ENCODE results near the gene MAFG. TPM values are rescaled to one million over a fixed set of nuclear protein-coding genes. Genes with fewer than 3 reads are reported as not detected.

The MAFG gene
- total RNA-seq, 1 experiment from 2014 or later: 10.1 TPM

DNA sequence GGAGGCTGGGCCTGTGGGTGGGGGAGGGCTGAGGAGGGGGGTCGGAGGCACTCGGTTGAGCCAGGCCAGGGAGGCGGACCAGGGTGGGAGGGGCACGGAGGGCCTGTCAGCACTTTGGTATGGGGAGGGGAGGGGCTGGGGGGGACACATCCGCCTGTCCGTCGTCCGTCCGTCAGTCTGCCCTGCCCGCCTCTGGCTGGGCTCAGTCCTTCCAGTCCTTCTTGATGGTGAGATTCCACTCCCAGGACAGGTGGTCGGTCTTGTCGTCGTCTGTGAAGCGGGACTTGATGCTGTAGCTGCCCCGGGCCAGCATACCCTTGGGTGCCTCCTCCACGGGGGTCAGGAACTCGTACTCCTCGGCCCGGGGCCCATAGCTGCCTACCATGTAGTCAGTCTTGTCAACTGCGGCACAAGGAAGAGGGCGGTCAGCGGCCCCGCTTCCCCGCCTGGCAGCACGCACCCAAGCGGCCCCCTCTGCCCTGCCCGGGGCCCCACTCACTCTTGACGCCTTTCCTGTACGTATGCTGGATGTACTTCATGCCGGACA, 58.8 kb downstream of the MAFG start:
- peak; percentile 69 for DNase-seq (ENCODE audit: low read depth)

Other genes with a start within 250 kb of the MAFG start
- gene ARL16, start 243.9 kb downstream of the MAFG start, total RNA-seq (2014; rRNA removed; shearing (Covaris generic)): 28.6 and 30.9 TPM in 2 replicates
- gene HGS, start 243.7 kb downstream of the MAFG start, total RNA-seq (2014; rRNA removed; shearing (Covaris generic)): 42.4 and 47.5 TPM in 2 replicates
- 12.6 and 13.0 TPM in 2 replicates for gene MRPL12, start 224.4 kb downstream of the MAFG start, total RNA-seq (2014; rRNA removed; shearing (Covaris generic))
- gene SLC25A10, start 215.5 kb downstream of the MAFG start, total RNA-seq (2014; rRNA removed; shearing (Covaris generic)): 45.9 and 53.0 TPM in 2 replicates
- not detected in 2 replicates for gene GCGR, start 123.6 kb downstream of the MAFG start, total RNA-seq (2014; rRNA removed; shearing (Covaris generic))
- gene MCRIP1, start 94.4 kb downstream of the MAFG start, total RNA-seq (2014; rRNA removed; shearing (Covaris generic)): 34.1 and 48.1 TPM in 2 replicates
- gene PPP1R27, start 92.7 kb downstream of the MAFG start, total RNA-seq (2014; rRNA removed; shearing (Covaris generic)): not detected in 2 replicates
- gene P4HB, start 67.2 kb downstream of the MAFG start, total RNA-seq (2014; rRNA removed; shearing (Covaris generic)): 666 and 757 TPM in 2 replicates
- 137 and 170 TPM in 2 replicates for gene ARHGDIA, start 56.4 kb downstream of the MAFG start, total RNA-seq (2014; rRNA removed; shearing (Covaris generic))
- gene ALYREF, start 36.1 kb downstream of the MAFG start, total RNA-seq (2014; rRNA removed; shearing (Covaris generic)): 159 and 274 TPM in 2 replicates
- 241 and 342 TPM in 2 replicates for gene ANAPC11, start 36.0 kb downstream of the MAFG start, total RNA-seq (2014; rRNA removed; shearing (Covaris generic))
- gene NPB, start 25.5 kb downstream of the MAFG start, total RNA-seq (2014; rRNA removed; shearing (Covaris generic)): 3.7 and 3.9 TPM in 2 replicates
- gene PCYT2, start 16.3 kb downstream of the MAFG start, total RNA-seq (2014; rRNA removed; shearing (Covaris generic)): 39.7 and 45.7 TPM in 2 replicates
- gene SIRT7, start 9.6 kb downstream of the MAFG start, total RNA-seq (2014; rRNA removed; shearing (Covaris generic)): 10.0 and 10.1 TPM in 2 replicates
- 36.4 and 53.4 TPM in 2 replicates for gene PYCR1, start 9.6 kb upstream of the MAFG start, total RNA-seq (2014; rRNA removed; shearing (Covaris generic))
- not detected in 2 replicates for gene MYADML2, start 19.5 kb upstream of the MAFG start, total RNA-seq (2014; rRNA removed; shearing (Covaris generic))
- 0.24 TPM in 1 of 2 replicates, not detected in the other for gene NOTUM, start 33.5 kb upstream of the MAFG start, total RNA-seq (2014; rRNA removed; shearing (Covaris generic))
- 18.1 and 18.5 TPM in 2 replicates for gene ASPSCR1, start 49.9 kb upstream of the MAFG start, total RNA-seq (2014; rRNA removed; shearing (Covaris generic))
- 119 and 144 TPM in 2 replicates for gene CENPX, start 95.1 kb upstream of the MAFG start, total RNA-seq (2014; rRNA removed; shearing (Covaris generic))
- 8.1 and 17.6 TPM in 2 replicates for gene LRRC45, start 95.6 kb upstream of the MAFG start, total RNA-seq (2014; rRNA removed; shearing (Covaris generic))
- gene RAC3, start 103.9 kb upstream of the MAFG start, total RNA-seq (2014; rRNA removed; shearing (Covaris generic)): 10.7 and 13.1 TPM in 2 replicates
- gene DCXR, start 110.0 kb upstream of the MAFG start, total RNA-seq (2014; rRNA removed; shearing (Covaris generic)): 82.2 and 86.2 TPM in 2 replicates
- gene RFNG, start 124.1 kb upstream of the MAFG start, total RNA-seq (2014; rRNA removed; shearing (Covaris generic)): 12.9 and 14.3 TPM in 2 replicates
- gene GPS1, start 124.2 kb upstream of the MAFG start, total RNA-seq (2014; rRNA removed; shearing (Covaris generic)): 84.0 and 94.3 TPM in 2 replicates
- gene DUS1L, start 138.1 kb upstream of the MAFG start, total RNA-seq (2014; rRNA removed; shearing (Covaris generic)): 34.0 and 39.3 TPM in 2 replicates
- 26.4 and 28.7 TPM in 2 replicates for gene FASN, start 170.5 kb upstream of the MAFG start, total RNA-seq (2014; rRNA removed; shearing (Covaris generic))